HL-60 (cell line): ENCODE results near the gene ZNF546.

Source experiments
- DNase-seq, 2 experiments: peaks; one replicate each; pipeline ENCODE4 v3.0.0-alpha.2; 2010 to 2020; ENCODE audit warnings: low read depth in 1 of 2, low spot score in 1 of 2
- H3K27ac ChIP-seq: fragments of 250-450 bp; sonication (Bioruptor Pico); replicated peaks from 2 replicates; pipeline ENCODE4 v1.5.1; 2020; ENCODE audit warnings: mild to moderate bottlenecking, moderate library complexity
- H3K27me3 ChIP-seq: fragments of 250-450 bp; sonication (Bioruptor Pico); 2 replicates; pipeline ENCODE4 v1.5.1; 2021; ENCODE audit warnings: mild to moderate bottlenecking, moderate library complexity; ENCODE audit not compliant: insufficient read depth, poor library complexity, severe bottlenecking
- H3K4me3 ChIP-seq: replicated peaks from 2 replicates; pipeline ENCODE4 v1.5.1; 2011; ENCODE audit warnings: mild to moderate bottlenecking, control low read depth, low read length; ENCODE audit not compliant: insufficient read depth
- GABPA ChIP-seq: IDR thresholded peaks from 2 replicates; pipeline ENCODE4 v1.6.1; 2012; ENCODE audit warnings: low read depth
- POLR2AphosphoS5 ChIP-seq: IDR thresholded peaks from 2 replicates; pipeline ENCODE4 v1.6.1; 2012; ENCODE audit warnings: low read depth
- SPI1 ChIP-seq: IDR thresholded peaks from 2 replicates; pipeline ENCODE4 v1.6.1; 2012; ENCODE audit warnings: low read depth, mild to moderate bottlenecking, borderline replicate concordance
- TF ChIP-seq, protein P1 (sequence below): IDR thresholded peaks from one replicate; pipeline ENCODE4 v1.5.1; 2011; ENCODE audit warnings: low read length, control low read depth, inconsistent platforms; ENCODE audit not compliant: insufficient read depth
- TF ChIP-seq, protein P2 (sequence below): IDR thresholded peaks from 2 replicates; pipeline ENCODE4 v1.6.1; 2012; ENCODE audit warnings: low read depth; ENCODE audit not compliant: insufficient replicate concordance

Gene ZNF546

DNA sequence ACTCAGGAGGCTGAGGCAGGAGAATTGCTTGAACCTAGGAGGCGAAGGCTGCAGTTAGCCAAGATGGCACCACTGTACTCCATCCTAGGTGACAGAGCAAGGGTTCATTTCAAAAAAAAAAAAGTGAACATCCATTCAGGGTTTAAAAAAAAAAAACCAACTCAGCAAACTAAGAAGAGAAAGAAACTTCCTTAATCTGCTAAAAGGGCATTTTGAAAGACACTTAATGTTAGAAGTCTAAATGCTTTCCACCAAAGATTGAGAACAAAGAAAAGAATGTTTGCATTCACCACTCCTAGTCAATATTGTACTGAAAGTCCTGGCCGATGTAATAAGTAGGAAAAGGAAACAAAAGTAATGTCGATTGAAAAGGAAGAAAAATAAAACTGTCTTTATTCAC is 33.0 kb upstream of the ZNF546 start:
- H3K4me3 ChIP-seq: no peak overlapping the region
- TF ChIP-seq SPI1 (no peak), GABPA (no peak), POLR2AphosphoS5 (no peak)
- TF ChIP-seq, protein P1, sequence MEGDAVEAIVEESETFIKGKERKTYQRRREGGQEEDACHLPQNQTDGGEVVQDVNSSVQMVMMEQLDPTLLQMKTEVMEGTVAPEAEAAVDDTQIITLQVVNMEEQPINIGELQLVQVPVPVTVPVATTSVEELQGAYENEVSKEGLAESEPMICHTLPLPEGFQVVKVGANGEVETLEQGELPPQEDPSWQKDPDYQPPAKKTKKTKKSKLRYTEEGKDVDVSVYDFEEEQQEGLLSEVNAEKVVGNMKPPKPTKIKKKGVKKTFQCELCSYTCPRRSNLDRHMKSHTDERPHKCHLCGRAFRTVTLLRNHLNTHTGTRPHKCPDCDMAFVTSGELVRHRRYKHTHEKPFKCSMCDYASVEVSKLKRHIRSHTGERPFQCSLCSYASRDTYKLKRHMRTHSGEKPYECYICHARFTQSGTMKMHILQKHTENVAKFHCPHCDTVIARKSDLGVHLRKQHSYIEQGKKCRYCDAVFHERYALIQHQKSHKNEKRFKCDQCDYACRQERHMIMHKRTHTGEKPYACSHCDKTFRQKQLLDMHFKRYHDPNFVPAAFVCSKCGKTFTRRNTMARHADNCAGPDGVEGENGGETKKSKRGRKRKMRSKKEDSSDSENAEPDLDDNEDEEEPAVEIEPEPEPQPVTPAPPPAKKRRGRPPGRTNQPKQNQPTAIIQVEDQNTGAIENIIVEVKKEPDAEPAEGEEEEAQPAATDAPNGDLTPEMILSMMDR: no peak
- TF ChIP-seq, protein P2, sequence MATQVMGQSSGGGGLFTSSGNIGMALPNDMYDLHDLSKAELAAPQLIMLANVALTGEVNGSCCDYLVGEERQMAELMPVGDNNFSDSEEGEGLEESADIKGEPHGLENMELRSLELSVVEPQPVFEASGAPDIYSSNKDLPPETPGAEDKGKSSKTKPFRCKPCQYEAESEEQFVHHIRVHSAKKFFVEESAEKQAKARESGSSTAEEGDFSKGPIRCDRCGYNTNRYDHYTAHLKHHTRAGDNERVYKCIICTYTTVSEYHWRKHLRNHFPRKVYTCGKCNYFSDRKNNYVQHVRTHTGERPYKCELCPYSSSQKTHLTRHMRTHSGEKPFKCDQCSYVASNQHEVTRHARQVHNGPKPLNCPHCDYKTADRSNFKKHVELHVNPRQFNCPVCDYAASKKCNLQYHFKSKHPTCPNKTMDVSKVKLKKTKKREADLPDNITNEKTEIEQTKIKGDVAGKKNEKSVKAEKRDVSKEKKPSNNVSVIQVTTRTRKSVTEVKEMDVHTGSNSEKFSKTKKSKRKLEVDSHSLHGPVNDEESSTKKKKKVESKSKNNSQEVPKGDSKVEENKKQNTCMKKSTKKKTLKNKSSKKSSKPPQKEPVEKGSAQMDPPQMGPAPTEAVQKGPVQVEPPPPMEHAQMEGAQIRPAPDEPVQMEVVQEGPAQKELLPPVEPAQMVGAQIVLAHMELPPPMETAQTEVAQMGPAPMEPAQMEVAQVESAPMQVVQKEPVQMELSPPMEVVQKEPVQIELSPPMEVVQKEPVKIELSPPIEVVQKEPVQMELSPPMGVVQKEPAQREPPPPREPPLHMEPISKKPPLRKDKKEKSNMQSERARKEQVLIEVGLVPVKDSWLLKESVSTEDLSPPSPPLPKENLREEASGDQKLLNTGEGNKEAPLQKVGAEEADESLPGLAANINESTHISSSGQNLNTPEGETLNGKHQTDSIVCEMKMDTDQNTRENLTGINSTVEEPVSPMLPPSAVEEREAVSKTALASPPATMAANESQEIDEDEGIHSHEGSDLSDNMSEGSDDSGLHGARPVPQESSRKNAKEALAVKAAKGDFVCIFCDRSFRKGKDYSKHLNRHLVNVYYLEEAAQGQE: no peak
- H3K27ac ChIP-seq: no peak overlapping the region
- DNase-seq: no peak
- H3K27me3 ChIP-seq: no peaks in the 10 kb centered on the region

DNA sequence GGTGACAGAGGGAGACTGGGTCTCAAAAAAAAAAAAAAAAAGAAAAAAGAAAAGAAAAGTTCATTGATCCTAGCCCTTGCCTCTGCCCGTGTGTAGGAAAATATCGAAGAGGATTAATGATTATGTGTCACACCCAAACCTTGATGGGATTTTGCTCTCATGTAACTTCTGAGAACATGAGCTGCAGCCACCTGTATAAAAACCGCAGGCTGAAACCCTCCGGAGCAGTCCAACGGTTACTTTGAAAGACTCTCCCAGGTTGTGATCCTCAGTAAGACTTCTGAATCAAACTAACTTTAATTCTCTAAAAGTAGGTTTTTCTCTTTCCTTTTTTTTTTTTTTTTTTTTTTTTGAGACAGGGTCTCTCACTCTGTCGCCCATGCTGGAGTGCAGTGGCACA is 30.2 kb upstream of the ZNF546 start:
- Histone ChIP-seq H3K4me3 (no peak overlapping the region), H3K27ac (no peak overlapping the region), H3K27me3 (no peaks in the 10 kb centered on the region)
- TF ChIP-seq SPI1: no peak
- TF ChIP-seq, protein P1: no peak
- TF ChIP-seq, protein P2: no peak
- TF ChIP-seq POLR2AphosphoS5: no peak
- no peak for TF ChIP-seq GABPA
- DNase-seq: no peak

DNA sequence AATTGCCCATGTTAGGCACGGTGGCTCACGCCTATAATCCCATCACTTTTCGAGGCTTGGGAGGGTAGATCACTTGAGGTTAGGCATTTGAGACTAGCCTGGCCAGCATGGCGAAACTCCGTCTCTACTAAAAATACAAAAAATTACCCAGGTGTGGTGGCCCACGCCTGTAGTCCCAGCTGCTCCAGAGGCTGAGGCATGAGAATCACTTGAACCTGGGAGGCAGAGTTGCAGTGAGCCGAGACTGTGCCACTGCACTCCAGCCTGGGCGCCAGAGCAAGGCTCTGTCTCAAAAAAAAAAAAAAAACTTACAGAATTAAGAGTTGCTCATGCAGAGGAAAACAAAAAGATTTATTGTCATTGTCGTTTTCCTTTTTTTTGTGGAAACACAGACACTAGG is 29.3 kb upstream of the ZNF546 start:
- no peak for DNase-seq
- H3K27me3 ChIP-seq: no peaks in the 10 kb centered on the region
- H3K4me3 ChIP-seq: no peak overlapping the region
- TF ChIP-seq, protein P1: no peak
- TF ChIP-seq, protein P2: no peak
- TF ChIP-seq POLR2AphosphoS5: no peak
- H3K27ac ChIP-seq: no peak overlapping the region
